GM12892 (cell line): ENCODE measurements around the gene ANK3.

Experiments
- POLR2A ChIP-seq: IDR thresholded peaks from 2 replicates; pipeline ENCODE4 v1.6.1; 2011; ENCODE audit warnings: low read depth, low read length, control low read depth
- POLR2AphosphoS5 ChIP-seq: IDR thresholded peaks from 2 replicates; pipeline ENCODE4 v1.6.1; 2011; ENCODE audit warnings: low read depth, low read length, control low read depth
- TAF1 ChIP-seq: IDR thresholded peaks from 2 replicates; pipeline ENCODE4 v1.6.1; 2011; ENCODE audit warnings: low read depth, mild to moderate bottlenecking, control low read depth, low read length, borderline replicate concordance

- TF ChIP-seq POLR2A (no peak), POLR2AphosphoS5 (no peak), TAF1 (no peak)
These were observed 365.2 kb downstream of the ANK3 start for GRCh38 chr10:60024506-60024905.
